ENCODE measurements around the gene RIN3. TPM values are rescaled to one million over a fixed set of nuclear protein-coding genes. Genes with fewer than 3 reads are reported as not detected.

Gene RIN3
- total RNA-seq, 2 donors from 2014 or later = 6.6 to 11.8 TPM

DNA sequence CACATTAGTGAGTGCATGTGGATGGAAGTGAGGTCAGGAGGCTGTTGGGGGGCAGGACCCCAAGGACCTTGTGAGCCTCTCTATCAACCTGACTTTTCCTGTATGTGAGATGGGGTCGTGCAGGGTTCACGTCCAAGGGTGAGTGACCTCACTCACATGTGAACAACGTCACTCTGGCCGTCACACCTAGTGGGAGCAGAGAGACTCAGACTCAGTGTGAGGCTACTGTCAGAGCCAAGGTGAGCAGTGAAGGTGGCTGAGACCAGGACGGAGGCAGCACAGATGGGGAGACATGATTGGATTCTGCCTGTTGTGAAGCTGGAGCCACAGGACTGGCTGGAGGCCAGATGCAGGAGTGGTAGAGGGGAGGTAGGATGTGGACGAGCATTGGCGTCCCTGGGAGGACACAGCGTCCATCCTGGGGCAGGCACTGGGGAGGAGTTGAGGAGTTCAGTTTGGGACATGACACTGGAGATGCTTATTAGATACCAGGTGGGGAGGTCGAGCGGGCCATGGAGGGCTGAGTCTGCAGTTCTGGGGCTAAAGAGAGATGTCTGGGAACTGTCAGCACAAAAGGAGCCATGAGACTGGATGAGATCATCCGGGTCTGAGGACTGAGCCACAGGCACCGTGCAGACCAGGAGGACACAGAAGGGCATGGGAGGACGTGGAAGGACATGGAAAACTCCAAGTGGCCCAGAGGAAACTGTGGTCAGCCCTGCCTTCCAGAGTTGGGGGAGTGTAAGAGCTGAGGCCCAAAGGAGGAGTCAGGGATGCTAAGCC is 142.0 kb downstream of the RIN3 start:
- Histone ChIP-seq H3K9me3 (no peaks in the 10 kb centered on the region), H3K4me1 (peaks cover 0 to 19% of the 10 kb centered on the region in 2 donors), H3K27me3 (no peaks in the 10 kb centered on the region), H3K36me3 (peaks cover 23% of the 10 kb centered on the region), H3K4me3 (peak overlapping the region in 1 of 2 donors; percentile 36), H3K27ac (peak overlapping the region; percentile 27 to 58)
- DNase-seq (ENCODE audit: low spot score) = no peak
- TF ChIP-seq, protein P1, sequence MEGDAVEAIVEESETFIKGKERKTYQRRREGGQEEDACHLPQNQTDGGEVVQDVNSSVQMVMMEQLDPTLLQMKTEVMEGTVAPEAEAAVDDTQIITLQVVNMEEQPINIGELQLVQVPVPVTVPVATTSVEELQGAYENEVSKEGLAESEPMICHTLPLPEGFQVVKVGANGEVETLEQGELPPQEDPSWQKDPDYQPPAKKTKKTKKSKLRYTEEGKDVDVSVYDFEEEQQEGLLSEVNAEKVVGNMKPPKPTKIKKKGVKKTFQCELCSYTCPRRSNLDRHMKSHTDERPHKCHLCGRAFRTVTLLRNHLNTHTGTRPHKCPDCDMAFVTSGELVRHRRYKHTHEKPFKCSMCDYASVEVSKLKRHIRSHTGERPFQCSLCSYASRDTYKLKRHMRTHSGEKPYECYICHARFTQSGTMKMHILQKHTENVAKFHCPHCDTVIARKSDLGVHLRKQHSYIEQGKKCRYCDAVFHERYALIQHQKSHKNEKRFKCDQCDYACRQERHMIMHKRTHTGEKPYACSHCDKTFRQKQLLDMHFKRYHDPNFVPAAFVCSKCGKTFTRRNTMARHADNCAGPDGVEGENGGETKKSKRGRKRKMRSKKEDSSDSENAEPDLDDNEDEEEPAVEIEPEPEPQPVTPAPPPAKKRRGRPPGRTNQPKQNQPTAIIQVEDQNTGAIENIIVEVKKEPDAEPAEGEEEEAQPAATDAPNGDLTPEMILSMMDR (IDR thresholded peaks at IDR 0.05) = no peak

DNA sequence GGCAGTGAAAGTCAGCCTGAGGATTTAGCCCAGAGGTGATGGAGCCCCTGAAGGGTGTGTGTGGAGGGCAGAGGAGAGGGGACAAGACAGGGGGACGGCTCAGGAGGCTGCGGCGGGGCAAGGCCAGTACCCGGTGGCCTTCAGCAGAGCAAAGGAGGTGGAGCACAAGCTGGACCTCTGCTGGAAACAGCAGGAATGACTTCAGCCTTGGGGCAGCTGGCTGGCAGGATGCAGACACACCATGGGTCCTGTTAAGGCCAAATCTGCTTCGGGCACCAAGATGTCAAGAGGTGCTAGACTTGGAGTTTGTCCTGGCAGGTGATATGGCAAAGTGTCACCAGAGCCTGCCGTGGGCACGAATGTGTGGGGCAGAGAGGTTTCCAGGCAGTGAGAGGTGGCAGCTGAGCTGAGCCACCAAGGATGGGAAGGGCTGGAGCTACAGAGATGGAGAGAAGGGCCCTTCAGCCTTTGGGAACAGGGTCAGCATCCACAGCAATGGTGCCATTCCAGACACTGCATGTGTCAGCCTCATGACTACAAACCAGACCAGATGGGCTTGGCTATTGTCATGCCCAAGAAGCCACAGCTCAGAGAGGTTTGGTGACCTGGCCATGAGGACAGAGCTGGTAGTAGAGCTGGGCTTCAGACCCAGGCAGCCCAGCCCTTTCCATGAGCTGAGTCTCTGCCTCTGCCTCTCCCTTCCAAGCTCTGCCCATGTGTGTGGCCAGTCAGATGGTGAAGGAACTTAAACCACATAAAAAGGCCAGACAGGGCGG is 142.9 kb downstream of the RIN3 start:
- peaks cover 0 to 19% of the 10 kb centered on the region in 2 donors for H3K4me1 ChIP-seq
- H3K36me3 ChIP-seq = peaks cover 28% of the 10 kb centered on the region

DNA sequence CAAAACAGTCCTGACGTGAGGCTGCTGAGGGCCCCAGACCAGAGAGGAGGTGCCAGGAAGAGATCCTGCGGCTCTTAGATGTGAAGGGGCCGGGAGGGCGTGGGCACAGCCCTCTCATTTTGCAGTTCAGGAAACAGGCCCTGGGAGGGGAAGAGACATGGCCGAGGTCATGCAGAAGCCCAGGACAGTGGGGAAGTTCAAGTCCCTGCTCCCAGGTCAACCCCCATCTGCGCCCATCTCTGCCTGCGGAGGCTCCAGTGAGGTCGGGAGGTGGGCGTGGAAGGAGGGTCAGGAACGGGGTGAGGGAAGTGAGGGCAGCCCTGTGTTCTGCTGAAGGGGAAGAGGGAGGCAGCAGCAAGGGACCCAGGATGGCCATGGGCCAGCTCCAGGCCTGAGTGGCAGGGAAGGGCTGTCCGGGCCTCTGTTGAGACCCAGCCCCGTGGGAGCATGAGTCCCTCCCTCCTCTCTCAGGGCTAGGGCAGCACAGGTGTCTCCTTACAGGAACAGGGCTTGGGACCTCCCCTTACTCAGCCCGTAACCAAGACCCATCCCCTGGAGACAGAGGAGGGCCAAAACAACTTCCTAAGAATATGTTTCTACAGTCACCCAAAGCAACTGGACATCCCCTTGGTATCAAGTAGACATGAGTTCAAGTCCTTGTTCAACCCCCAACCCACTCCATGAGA is 144.0 kb downstream of the RIN3 start:
- H3K36me3 ChIP-seq = peaks cover 17% of the 10 kb centered on the region
- TF ChIP-seq, protein P1 (IDR thresholded peaks at IDR 0.05) = no peak
- no peaks in the 10 kb centered on the region for H3K27me3 ChIP-seq
- no peaks in the 10 kb centered on the region for H3K9me3 ChIP-seq
- peaks cover 0 to 19% of the 10 kb centered on the region in 2 donors for H3K4me1 ChIP-seq
- no peak overlapping the region for H3K4me3 ChIP-seq
- DNase-seq (ENCODE audit: low spot score) = peak; percentile 74
- peak overlapping the region; percentile 58 to 72 for H3K27ac ChIP-seq

More for the DNA sequence above, 142.9 kb downstream of the RIN3 start:
- no peaks in the 10 kb centered on the region for H3K27me3 ChIP-seq
- TF ChIP-seq, protein P1 (IDR thresholded peaks at IDR 0.05) = no peak
- H3K9me3 ChIP-seq = no peaks in the 10 kb centered on the region
- H3K4me3 ChIP-seq = no peak overlapping the region
- peak overlapping the region; percentile 58 to 72 for H3K27ac ChIP-seq
- no peak for DNase-seq (ENCODE audit: low spot score)

DNA sequence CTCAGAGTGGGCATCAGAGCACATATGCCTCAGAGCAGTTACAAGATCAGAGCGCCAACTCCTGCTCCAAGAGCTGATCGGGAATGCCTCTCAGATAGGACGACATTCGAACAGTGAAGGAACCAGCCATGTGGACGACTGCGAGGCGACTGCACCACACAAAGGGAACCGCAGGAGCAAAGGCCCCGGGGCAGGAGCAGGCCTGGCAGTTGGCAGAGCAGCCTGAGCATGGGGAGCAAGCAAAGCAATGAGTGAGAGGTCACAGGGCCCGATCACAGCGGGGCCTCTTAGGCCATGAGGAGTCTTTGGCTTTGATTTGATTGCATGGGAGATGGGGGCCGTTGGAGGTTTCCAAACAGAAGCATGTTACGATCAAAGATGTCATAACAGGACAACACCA is 144.6 kb downstream of the RIN3 start:
- H3K9me3 ChIP-seq = no peaks in the 10 kb centered on the region
- TF ChIP-seq, protein P1 (IDR thresholded peaks at IDR 0.05) = no peak
- peaks cover 0 to 19% of the 10 kb centered on the region in 2 donors for H3K4me1 ChIP-seq
- H3K4me3 ChIP-seq = no peak overlapping the region
- H3K36me3 ChIP-seq = peaks cover 14% of the 10 kb centered on the region
- peak overlapping the region; percentile 58 to 72 for H3K27ac ChIP-seq
- no peaks in the 10 kb centered on the region for H3K27me3 ChIP-seq
- DNase-seq (ENCODE audit: low spot score) = no peak

DNA sequence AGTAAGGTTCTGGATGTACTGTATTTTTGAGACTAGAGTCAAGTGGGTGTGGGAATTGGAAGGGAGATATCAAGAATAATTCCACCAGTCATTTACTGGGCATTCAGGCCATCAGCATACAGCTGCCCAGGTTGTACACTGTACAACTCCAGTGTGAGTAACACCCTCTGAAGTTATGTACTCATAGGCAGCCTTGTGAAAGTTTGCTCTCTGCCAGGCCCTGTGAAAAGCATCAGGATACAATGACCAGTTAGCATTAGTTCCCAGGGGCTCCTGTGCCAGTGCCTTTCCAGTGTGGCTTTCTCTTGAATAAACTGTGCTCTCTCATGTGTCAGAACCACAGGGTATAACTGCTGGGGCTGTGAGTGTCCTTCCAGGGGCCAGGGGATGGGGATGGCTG is 145.1 kb downstream of the RIN3 start:
- Histone ChIP-seq H3K27ac (peak overlapping the region; percentile 58 to 72), H3K27me3 (no peaks in the 10 kb centered on the region), H3K36me3 (peaks cover 14% of the 10 kb centered on the region), H3K9me3 (no peaks in the 10 kb centered on the region), H3K4me3 (no peak overlapping the region), H3K4me1 (peaks cover 0 to 19% of the 10 kb centered on the region in 2 donors)
- TF ChIP-seq, protein P1 (IDR thresholded peaks at IDR 0.05) = no peak
- DNase-seq (ENCODE audit: low spot score) = no peak
